ENCODE results near the gene HERPUD2.
A peak's percentile ranks its signal among the peaks of the same experiment; 100 is the strongest.
"Not testable (repeated sequence)": the region's sequence is repeated elsewhere in the genome, so short reads cannot be mapped to it uniquely, and the experiment has no call there.

The HERPUD2 gene

DNA sequence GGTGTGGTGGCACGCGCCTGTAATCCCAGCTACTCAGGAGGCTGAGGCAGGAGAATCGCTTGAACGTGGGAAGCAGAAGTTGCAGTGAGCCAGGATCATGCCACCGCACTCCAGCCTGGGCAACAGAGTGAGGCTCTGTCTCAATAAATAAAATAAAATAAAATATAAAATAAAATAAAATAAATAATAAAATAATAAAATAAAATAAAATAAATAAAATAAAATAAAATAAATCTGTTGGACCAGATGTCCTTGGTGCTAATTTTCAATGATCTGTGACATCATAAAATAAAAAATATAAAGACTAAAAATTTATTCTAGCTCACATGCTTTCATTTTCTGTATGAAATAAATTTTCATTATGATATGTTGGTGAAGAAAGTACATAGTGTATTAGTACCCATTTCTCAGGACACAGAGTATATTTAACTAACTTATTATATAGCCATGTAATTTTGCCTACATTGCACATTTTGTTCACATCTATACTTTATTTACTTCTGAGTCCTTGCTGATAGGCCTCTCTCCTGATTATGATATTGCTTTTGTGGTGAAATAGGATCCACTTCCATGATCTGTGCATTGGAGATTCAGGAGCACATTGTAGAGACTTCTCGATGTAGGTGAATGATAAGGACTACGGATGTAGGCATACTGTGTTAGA lies 17.8 kb upstream of the HERPUD2 start:
- DNase-seq, result no peak

- no peak for DNase-seq
Observed at GRCh38 chr7:35707422-35707821, 12.5 kb upstream of the HERPUD2 start.

DNA sequence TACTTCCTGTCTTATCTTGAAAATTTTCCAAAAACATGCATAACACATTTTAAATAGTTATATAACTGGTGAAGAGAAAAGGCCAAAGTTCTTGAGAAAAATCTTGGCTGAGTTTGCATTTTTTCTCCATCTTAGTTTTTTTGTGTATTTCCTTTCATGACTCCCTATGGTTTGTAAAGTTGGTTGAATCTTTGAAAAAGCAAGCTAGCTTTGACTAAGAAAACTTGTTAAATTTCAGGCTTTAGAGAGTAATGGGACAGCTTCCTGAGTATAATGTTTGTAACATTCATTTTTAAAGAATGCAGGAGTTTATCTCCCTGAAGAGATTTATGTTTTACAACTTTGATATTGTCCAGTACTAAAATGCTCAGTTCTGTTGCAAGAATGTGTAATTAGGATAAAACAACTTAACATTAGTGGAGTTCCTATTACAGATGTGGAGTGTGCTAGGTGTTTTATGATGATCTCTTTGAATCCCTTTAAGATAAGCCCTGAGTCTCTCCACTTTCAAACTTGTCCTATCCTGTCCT lies 11.1 kb upstream of the HERPUD2 start:
- no peak for DNase-seq

DNA sequence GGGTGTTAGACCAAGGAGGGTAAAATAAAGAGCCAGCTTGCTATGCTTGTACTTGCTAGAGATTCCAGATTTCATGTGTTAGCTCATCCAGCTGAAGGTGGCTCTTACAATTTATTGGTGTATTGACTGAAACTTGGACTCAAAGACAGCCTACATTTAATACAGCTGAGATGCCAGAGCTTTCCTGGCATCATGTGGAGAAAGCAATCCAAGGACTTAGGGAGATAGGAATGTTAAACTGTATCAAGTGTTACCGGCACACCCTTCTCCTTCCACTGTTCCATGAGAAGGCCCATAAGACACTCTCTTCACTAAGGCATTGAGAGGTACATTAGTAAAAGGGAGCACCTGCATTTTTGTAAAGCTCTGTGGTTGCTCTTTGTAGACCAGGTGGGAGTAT lies 9.3 kb upstream of the HERPUD2 start:
- DNase-seq, result no peak

GRCh38 chr7:35702541-35702940 lies 7.6 kb upstream of the HERPUD2 start:
- no peak for DNase-seq

DNA sequence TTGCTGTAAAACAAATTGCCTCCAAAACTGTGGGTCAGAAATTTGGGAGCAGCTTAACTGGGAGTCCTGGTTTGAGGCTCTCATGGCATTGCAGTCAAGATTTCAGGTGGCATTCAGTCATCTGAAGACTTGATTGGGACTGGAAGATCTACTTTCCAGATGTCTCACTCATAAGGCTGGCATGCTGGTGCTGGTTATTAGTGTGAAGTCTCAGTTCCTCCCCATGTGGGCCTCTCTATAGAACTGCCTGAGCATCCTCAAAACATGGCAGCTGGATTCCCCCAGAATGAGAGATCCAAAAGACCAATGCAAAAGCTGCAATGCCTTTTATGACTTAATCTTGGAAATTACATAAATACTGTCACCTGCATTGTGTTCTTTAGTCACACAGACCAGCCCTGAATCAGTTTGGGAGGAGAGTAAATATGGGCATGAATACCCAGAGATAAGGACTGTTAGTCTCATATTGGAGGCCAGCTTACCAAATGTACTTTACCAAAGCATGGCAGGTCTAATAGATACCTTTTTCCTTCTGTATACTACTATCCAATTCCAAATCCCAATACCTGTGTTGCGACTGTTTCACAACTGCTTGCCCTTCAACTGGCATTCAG lies 6.5 kb upstream of the HERPUD2 start:
- DNase-seq, result no peak

DNA sequence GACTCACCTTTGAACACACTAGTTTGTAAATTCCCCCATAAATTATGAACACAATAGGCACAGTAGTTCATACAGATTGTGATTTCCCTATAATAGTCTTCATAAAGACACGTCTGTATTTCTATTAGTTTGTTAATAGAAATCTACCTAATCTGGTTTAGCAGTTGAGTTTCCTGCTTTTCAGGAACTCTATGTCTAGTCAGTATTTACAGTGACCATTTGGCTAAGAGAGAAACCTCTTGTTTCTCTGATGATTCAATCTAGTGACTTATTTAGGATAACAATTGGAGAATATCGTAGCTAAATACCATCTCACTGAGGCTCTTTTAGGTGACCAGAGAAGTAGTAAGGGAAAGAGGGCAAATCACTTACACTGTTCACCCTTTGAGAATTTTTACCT lies 5.9 kb upstream of the HERPUD2 start:
- no peak for DNase-seq

DNA sequence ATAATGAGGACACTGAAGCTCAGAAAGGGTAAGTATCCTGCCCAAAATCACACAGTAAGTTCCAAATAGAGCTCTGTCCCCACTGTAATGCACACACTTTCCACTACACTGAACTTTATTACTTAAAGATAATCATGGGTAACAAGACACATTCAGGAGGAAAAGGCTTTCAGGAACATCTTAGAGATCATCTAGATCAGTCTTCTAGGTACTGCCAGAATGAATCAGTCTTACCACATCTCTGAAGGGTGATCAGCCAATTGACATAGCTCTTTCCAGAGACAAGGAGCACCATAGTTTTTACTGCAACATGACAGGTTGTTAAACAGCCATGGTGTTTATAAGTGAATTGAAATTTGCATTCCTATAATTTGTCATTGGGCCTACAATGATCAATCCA lies 5.4 kb upstream of the HERPUD2 start:
- no peak for DNase-seq

- no peak for DNase-seq
Observed at GRCh38 chr7:35699796-35700305, 4.9 kb upstream of the HERPUD2 start.

GRCh38 chr7:35698382-35698781 lies 3.4 kb upstream of the HERPUD2 start:
- DNase-seq, result not testable (repeated sequence)

DNA sequence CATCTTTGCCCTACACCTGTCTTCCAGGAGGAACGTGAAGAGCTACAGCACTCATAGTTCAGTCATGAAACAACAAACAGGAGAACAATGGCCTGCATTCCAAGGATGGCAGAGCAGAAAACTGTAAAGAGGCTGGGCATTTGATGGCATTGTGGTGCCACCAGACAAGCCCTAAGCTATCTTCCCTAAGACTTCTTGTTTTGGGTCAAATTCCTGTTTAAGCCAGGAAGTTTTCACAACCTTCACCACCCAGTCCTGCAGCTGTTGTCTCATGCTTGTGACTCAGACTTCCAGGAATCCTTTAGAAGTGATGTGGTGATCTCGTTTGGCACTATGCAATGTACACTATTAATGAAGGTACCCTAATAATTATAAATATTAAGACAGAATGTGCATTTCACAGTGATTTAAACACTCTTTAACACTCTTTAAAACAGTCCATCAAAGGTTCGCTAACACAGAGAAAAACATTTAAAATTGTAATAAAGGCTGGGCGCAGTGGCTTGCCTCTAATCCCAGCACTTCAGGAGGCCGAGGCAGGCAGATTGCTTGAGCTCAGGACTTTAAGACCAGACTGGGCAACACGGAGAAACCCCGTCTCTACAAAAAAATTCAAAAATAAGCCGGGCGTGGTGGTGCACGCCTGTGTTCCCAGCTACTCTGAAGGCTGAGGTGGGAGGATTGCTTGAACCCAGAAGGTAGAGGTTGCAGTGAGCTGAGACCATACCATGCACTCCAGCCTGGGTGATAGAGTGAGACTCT lies 2.7 kb upstream of the HERPUD2 start:
- DNase-seq, result no peak

DNA sequence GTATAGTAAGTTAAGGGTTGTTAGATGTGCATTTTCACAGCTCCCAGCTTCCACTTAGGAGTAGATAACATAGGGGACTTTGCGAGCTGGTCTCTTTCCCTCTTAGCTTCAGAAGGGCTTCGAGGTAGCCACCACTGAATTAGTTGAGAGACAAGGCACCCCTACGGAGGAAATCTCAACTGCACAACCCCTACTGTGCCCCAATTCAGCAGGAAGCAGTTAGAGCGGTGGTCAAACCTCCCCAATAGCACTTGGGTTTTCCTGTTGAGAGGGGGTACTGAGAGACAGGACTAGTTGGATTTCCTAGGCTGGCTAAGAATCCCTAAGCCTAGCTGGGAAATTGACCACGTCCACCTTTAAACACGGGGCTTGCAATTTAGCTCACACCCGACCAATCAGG lies 1.1 kb upstream of the HERPUD2 start:
- peak in 1 of 6 experiments; percentile 54 for DNase-seq

DNA sequence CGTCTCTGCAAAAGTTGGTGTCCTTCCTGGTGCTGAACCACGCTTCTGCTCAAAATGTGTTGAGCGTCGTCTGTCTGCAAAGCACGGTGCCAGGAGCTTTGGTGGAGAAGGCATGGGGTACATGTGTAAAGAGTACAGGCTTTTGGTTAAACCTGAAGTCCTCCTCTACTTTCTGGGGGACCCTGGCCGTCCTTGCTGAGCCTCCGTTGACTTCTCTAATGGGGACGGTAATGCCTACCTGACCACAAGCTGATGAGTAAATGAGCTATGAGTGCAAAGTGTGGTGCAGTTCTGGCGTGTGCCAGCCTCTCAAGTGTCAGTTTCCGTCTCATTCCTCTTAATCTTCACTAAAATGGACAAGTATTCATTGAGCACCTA lies 527 bp upstream of the HERPUD2 start:
- DNase-seq, result peak in 1 of 6 experiments; percentile 45

DNA sequence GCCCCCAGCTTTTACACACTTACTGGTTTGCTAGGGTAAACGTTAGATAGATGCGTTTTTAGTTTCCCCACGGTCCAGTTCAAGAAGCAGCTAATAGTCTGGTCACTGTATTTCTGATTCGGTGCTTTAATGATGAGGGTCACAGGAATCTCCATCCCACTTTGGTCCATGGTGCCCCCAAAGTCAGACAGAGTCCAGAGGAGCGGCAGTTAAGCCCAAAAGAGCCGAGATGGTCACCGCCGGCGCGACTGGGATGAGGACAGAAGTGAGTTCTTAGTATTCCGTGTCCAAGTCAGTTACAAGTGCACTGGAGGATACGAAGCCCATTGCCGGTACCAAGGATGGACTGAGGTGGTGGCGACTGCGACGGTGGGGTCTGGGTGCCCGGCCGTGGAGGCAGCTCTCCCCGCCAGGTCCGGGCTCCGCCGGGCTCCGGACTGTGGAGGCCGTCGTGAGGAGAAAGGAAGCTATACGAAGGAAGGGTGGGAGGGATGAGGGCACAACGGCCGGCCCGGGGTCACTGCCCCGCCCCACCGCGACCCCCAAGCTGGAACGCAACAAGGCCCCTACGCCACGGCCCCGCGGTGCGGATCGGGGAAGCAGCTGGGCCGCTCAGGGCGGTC lies 663 bp downstream of the HERPUD2 start:
- DNase-seq, result peak in 3 of 6 experiments; percentile 22 to 41 (median 35)

DNA sequence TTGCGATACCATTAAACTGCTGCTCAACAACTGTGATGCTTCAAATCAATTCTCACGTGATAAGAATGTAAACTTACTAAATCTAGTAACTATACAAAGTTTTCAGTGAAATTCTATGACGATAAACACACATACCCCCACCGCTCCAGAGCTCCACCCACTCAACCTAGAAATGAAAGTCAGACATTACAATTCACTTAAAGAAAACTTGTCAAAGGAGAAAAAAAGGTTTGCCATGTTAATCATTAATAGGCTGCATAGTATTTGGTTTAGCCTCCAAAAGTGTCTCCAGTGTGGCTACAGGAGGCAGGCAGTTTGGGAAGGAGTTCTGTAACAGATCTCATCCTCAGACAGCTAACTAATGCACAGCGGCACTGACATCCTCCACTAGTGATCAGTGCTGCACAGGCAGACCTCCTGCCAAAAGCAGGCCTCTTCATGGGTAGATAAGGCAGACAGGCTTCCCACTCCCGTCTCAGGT lies 3.1 kb downstream of the HERPUD2 start:
- DNase-seq, result peak; percentile 6 to 58 (median 42)

DNA sequence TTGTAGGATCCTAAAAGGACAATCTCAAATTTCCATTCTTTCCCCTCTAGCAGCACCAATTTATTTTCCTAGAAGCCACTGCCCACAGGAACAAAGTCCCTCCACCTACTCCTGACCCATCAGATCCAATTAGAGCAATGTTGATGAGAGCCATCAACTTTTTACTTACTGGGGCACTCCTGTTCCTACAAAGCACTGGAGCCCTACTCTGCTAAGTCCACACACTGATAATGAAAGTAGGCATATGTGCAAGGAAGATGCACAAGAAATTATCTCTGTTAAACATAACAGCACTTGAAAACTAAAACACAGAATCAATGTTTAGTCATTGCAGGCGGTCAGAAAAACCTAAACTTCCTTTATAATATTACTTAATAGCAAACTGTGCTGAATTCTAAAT lies 3.6 kb downstream of the HERPUD2 start:
- peak in 1 of 6 experiments; percentile 28 for DNase-seq

DNA sequence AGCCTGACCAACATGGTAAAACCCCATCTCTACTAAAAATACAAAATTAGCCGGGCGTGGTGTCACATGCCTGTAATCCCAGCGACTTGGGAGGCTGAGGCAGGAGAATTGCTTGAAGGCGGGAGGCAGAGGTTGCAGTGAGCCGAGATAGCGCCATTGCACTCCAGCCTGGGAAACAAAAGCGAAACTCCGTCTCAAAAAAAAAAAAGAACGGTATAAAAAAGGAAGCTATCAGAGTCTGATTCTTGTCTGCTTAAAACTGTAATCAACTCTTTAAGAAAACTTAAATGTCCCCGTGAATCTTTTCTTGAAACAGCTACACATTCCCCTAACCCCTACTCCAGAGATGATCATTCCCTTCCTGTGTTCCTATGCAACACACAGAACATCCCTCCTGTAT lies 4.3 kb downstream of the HERPUD2 start:
- peak in 3 of 6 experiments; percentile 23 to 42 (median 36) for DNase-seq

DNA sequence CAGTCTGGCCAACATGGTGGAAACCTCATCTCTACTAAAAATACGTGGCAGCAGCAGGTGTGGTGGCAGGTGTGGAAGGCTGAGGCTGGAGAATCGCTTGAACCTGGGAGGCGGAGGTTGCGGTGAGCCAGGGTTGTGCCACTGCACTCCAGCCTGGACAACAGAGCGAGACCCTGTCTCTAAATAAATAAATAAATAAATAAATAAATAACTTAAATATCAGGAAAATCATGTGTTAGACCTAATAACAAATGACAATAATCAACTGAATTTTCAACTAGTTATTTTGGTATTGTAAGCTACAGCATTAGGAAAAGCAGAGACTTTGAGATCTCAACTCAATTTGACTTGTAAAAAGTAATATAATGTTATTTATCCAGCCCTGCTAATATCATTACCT lies 9.2 kb downstream of the HERPUD2 start:
- no peak for DNase-seq

- DNase-seq, result no peak
Observed at GRCh38 chr7:35681231-35682029, 13.5 kb downstream of the HERPUD2 start.

- peak in 2 of 6 experiments; percentile 15 to 22 for DNase-seq
Observed at GRCh38 chr7:35680403-35681013, 14.4 kb downstream of the HERPUD2 start.

DNA sequence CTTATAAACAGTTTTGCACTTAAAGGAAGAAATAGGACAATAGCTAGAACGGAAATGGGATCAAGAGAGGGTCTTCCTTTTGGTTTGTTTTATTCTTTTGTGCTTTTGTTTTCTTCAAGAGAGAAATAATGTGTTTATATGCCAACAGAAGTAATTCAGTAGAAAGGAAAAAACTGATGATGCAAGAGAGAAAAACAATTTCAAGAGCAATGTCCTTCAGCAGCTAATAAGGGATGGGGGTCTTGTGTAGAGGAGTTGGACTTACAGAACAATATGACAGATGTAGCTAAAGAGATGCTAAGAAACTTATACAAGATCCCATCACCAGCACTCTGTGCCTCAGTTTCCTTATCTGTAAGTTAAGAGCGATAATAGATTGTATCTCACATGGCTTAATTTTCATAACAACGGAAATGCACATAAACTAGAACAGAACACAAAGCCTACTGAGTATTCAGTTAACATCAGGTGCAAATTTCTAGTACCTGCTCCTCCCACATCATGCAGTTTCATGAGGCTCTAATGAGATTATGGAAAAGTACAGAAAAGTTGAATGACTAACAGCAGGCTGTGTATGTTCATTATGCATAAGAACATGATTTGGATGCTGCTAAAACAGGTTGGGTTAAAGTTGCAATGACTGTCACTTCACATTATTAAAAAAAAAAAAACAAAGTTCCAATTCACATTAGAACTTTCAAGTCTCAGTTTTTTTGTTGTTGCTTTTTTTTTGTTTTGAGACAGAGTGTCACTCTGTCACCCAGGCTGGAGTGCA lies 17.2 kb downstream of the HERPUD2 start:
- DNase-seq, result no peak
